Heart left ventricle (tissue), 16 donors: ENCODE data around the gene PCDHGA1. TPM values are rescaled to one million over a fixed set of nuclear protein-coding genes. Genes with fewer than 3 reads are reported as not detected.
"Not testable (repeated sequence)": the region's sequence is repeated elsewhere in the genome, so short reads cannot be mapped to it uniquely, and the experiment has no call there.

Source experiments
- ATAC-seq, 4 donors: fragments of 200-7000 bp; cut with Tn5 transposase; one replicate each; pipeline ENCODE4 v1.9.1; 2020 to 2022; ENCODE audit warnings: moderate library complexity in 4 of 4, mild to moderate bottlenecking in 3 of 4, moderate number of reproducible peaks in 1 of 4
- DNase-seq, 5 donors: peaks; one replicate each; pipeline ENCODE4 v3.0.0-alpha.2; 2020
- H3K27ac ChIP-seq, 12 donors: fragments of 200-600 bp; sonication (generic) in 4 of 12; one replicate each; pipeline versions ENCODE4 v1.5.0 to v1.8.0; 2016 to 2022; ENCODE audit warnings: mild to moderate bottlenecking in 2 of 12
- H3K27me3 ChIP-seq, 9 donors: fragments of 200-600 bp; sonication (generic) in 2 of 9; one replicate each; pipeline versions ENCODE4 v1.5.1 to v1.8.0; 2016 to 2022; ENCODE audit warnings: mild to moderate bottlenecking in 3 of 9
- H3K36me3 ChIP-seq, 9 donors: fragments of 200-600 bp; sonication (generic) in 2 of 9; one replicate each; pipeline versions ENCODE4 v1.5.0 to v1.8.0; 2018 to 2022; ENCODE audit warnings: mild to moderate bottlenecking in 2 of 9
- H3K4me1 ChIP-seq, 12 donors: fragments of 200-600 bp; sonication (generic) in 4 of 12; one replicate each; pipeline versions ENCODE4 v1.5.0 to v1.8.0; 2016 to 2022; ENCODE audit warnings: mild to moderate bottlenecking in 3 of 12
- H3K4me3 ChIP-seq, 12 donors: fragments of 200-600 bp; sonication (generic) in 4 of 12; one replicate each; pipeline versions ENCODE4 v1.5.0 to v1.8.0; 2017 to 2022; ENCODE audit warnings: mild to moderate bottlenecking in 9 of 12, moderate library complexity in 4 of 12
- H3K9me3 ChIP-seq, 12 donors: fragments of 200-600 bp; sonication (generic) in 4 of 12; one replicate each; pipeline versions ENCODE4 v1.5.0 to v1.8.0; 2016 to 2022; ENCODE audit warnings: mild to moderate bottlenecking in 1 of 12
- CTCF ChIP-seq, 12 donors: fragments of 200-600 bp; sonication (generic) in 4 of 12; IDR thresholded peaks; one replicate each; pipeline versions ENCODE4 v1.5.0 to v1.8.0; 2018 to 2022; ENCODE audit warnings: antibody characterized with exemption in 12 of 12, mild to moderate bottlenecking in 5 of 12
- POLR2A ChIP-seq, 2 donors: fragments of 450-650 bp; IDR thresholded peaks; one replicate each; pipeline ENCODE4 v1.6.1; 2017; ENCODE audit warnings: antibody characterized with exemption in 2 of 2, mild to moderate bottlenecking in 2 of 2, moderate library complexity in 2 of 2
- WGBS, 4 donors: extraction: QIAGEN DNeasy Blood & Tissue Kit in 2 of 4; methylation state at CpG; one replicate each; pipeline versions ENCODE4 v1.1.5 to v1.1.7; 2013 to 2018; 5-methylcytosine and 5-hydroxymethylcytosine counted together
- intact Hi-C, 10 donors: fragments of 100-400 bp; cut with DNase I; formaldehyde crosslinking; loops; one replicate each; pipeline versions ENCODE4 v1.11.1 to v1.14.2; 2022
- polyA plus RNA-seq, 2 donors: library from polyadenylated mRNA; stranded (reverse); fragments of 200-250 nt; gene quantifications; one replicate each; pipeline ENCODE4 v1.2.3, GENCODE V29; 2013
- total RNA-seq, 9 donors: library from RNA; depleted of rRNA in 2 of 9; stranded (reverse); fragments of >200 nt in 2 of 9; fragmentation: NEBNext Ultra II Directional in 3 of 9; extraction: Animal tissue kit (Norgen Biotek cat#: 25700) in 3 of 9; gene quantifications; one replicate each; pipeline versions ENCODE4 v1.1.0 to v1.2.4, GENCODE V29; 2016 to 2023
- donor health status: ischemic (EF 13 %, LVEDD 7.1; RV severe dilation, severe dysfunction).
- donor health status: healthy with polysubstance abuse.
- donor health status: DM: no; HTN: yes; CAD: no.
- donor health status: DM: no; HTN: no; CAD: no.
- donor health status: ischemic (EF 25% LVEDD 6.9; RV normal size, moderate dysfunction).
- donor health status: ischemic (EF 25% LVEDD 5.7; RV mildly dilated, moderate dysfunction).
- donor health status: healthy.
- donor health status: DM: yes; HTN: yes; CAD: no.
- donor health status: ischemic (EF 35%, LVEDD 5.7; RV mildly dilated, moderate dysfunction).
- donor health status: nonischemic (EF 11% LVEDD 7.7; RV severe dilation, severe dysfunction).
- donor health status: DM: yes; HTN: yes; CAD: no.
- donor health status: PGD.
- donor health status: ischemic (EF 29% LVEDD 5.4; RV normal size, mild dysfunction).
- donor health status: nonischemic (EF 23%, LVEDD 6.1; RV moderate dilation, normal function).

Gene PCDHGA1
- total and polyA plus RNA-seq, 11 donors: 1.3 to 4.9 (median 3.1) TPM

- Histone ChIP-seq H3K4me3 (no peak overlapping the region), H3K27me3 (no peaks in the 10 kb centered on the region), H3K27ac (no peak overlapping the region), H3K4me1 (no peaks in the 10 kb centered on the region), H3K9me3 (peaks cover 0 to 99% (median 71%) of the 10 kb centered on the region in 12 donors), H3K36me3 (no peaks in the 10 kb centered on the region)
- 95 to 98% (median 98%) methylated on average over 1 of the region's 1 CpG for WGBS, 4 donors
- intact Hi-C loops: no loop called here
- TF ChIP-seq POLR2A (IDR thresholded peaks at IDR 0.05) (no peak), CTCF (IDR thresholded peaks at IDR 0.05) (no peak)
- no peak for DNase-seq
- ATAC-seq: no peak
Measured at GRCh38 chr5:141306630-141307029, 23.7 kb upstream of the PCDHGA1 start.

- intact Hi-C loops: loop anchor here in 1 of 10 donors (10.0 kb wide), 1 partner anchor 69 kb away; the partner anchor contains the start of gene PCDHB15
- TF ChIP-seq POLR2A (IDR thresholded peaks at IDR 0.05) (no peak), CTCF (IDR thresholded peaks at IDR 0.05) (no peak)
- no peak overlapping the region for H3K4me3 ChIP-seq
- H3K4me1 ChIP-seq: peaks cover 0 to 5% (median 0%) of the 10 kb centered on the region in 12 donors
- peaks cover under 1 to 100% (median 76%) of the 10 kb centered on the region in 12 donors for H3K9me3 ChIP-seq
- H3K27ac ChIP-seq: no peak overlapping the region
- no peaks in the 10 kb centered on the region for H3K27me3 ChIP-seq
- ATAC-seq (no peak), DNase-seq (no peak)
- peaks cover 0 to 37% (median 6%) of the 10 kb centered on the region in 9 donors for H3K36me3 ChIP-seq
Measured at GRCh38 chr5:141313711-141314110, 16.6 kb upstream of the PCDHGA1 start.

- H3K27ac ChIP-seq, H3K27me3 ChIP-seq, H3K4me3 ChIP-seq, ATAC-seq, DNase-seq: not testable (repeated sequence)
- WGBS, 4 donors: 84 to 88% (median 85%) methylated on average over 4 of the region's 4 CpGs
- Histone ChIP-seq H3K9me3 (peaks cover 4 to 93% (median 75%) of the 10 kb centered on the region in 12 donors), H3K36me3 (peaks cover 0 to 50% (median 13%) of the 10 kb centered on the region in 9 donors), H3K4me1 (peaks cover 0 to 18% (median 8%) of the 10 kb centered on the region in 12 donors)
- intact Hi-C loops: loop anchor here in 1 of 10 donors (10.0 kb wide), 1 partner anchor 72 kb away; the partner anchor contains the start of gene PCDHB15
Measured at GRCh38 chr5:141316963-141317362, 13.4 kb upstream of the PCDHGA1 start.

GRCh38 chr5:141319202-141319601, 11.1 kb upstream of the PCDHGA1 start:
- H3K27ac ChIP-seq: peak overlapping the region in 1 of 12 donors; percentile 91
- intact Hi-C loops: loop anchor here in 1 of 10 donors (10.0 kb wide), 1 partner anchor 74 kb away; the partner anchor contains the start of gene PCDHB15
- peaks cover 0 to 18% (median 8%) of the 10 kb centered on the region in 12 donors for H3K4me1 ChIP-seq
- ATAC-seq (no peak), DNase-seq (no peak)
- WGBS, 4 donors: 82 to 92% (median 85%) methylated on average over 6 of the region's 6 CpGs
- peaks cover 0 to 46% (median 13%) of the 10 kb centered on the region in 9 donors for H3K36me3 ChIP-seq
- no peak for TF ChIP-seq CTCF (IDR thresholded peaks at IDR 0.05)
- TF ChIP-seq POLR2A (IDR thresholded peaks at IDR 0.05): no peak
- H3K4me3 ChIP-seq: peak overlapping the region in 6 of 12 donors; percentile 67 to 88 (median 70)
- peaks cover 4 to 86% (median 59%) of the 10 kb centered on the region in 12 donors for H3K9me3 ChIP-seq
- H3K27me3 ChIP-seq: no peaks in the 10 kb centered on the region
